GM18951 (cell line): ENCODE measurements around the gene FARP1.

ENCODE experiments used
- POLR2A ChIP-seq: IDR thresholded peaks from 4 replicates; pipeline ENCODE4 v1.6.1; 2011; ENCODE audit warnings: mild to moderate bottlenecking; ENCODE audit not compliant: insufficient read length, insufficient read depth; ENCODE audit errors: extremely low read depth
- in situ Hi-C: fragments of 300-500 bp; cut with MboI; formaldehyde crosslinking; loops from one replicate; pipeline ENCODE4 v1.12.0; 2022; ENCODE audit warnings: low sequenced_read_pairs, mixed read lengths, inconsistent platforms; ENCODE audit not compliant: unreplicated experiment

FARP1 gene

GRCh38 chr13:98482476-98483444, 339.9 kb downstream of the FARP1 start:
- no peak for TF ChIP-seq POLR2A
- in situ Hi-C loops: no loop called here

- TF ChIP-seq POLR2A: no peak
- in situ Hi-C loops: no loop called here
These were observed 340.9 kb downstream of the FARP1 start for GRCh38 chr13:98483601-98484288.

- TF ChIP-seq POLR2A: no peak
- in situ Hi-C loops: no loop called here
These were observed 341.7 kb downstream of the FARP1 start for GRCh38 chr13:98484289-98485219.

GRCh38 chr13:98485561-98485960, 342.7 kb downstream of the FARP1 start:
- TF ChIP-seq POLR2A: no peak
- in situ Hi-C loops: no loop called here

GRCh38 chr13:98486412-98486811, 343.5 kb downstream of the FARP1 start:
- no peak for TF ChIP-seq POLR2A
- in situ Hi-C loops: no loop called here

- in situ Hi-C loops: no loop called here
- no peak for TF ChIP-seq POLR2A
These were observed 344.1 kb downstream of the FARP1 start for GRCh38 chr13:98487016-98487415.

GRCh38 chr13:98487522-98487921, 344.6 kb downstream of the FARP1 start:
- no peak for TF ChIP-seq POLR2A
- in situ Hi-C loops: no loop called here

GRCh38 chr13:98488736-98489135, 345.8 kb downstream of the FARP1 start:
- in situ Hi-C loops: no loop called here
- no peak for TF ChIP-seq POLR2A

GRCh38 chr13:98489446-98490194, 346.7 kb downstream of the FARP1 start:
- in situ Hi-C loops: no loop called here
- no peak for TF ChIP-seq POLR2A

GRCh38 chr13:98490195-98490836, 347.4 kb downstream of the FARP1 start:
- no peak for TF ChIP-seq POLR2A
- in situ Hi-C loops: no loop called here

GRCh38 chr13:98490866-98491265, 348.0 kb downstream of the FARP1 start:
- TF ChIP-seq POLR2A: no peak
- in situ Hi-C loops: no loop called here
